ENCODE data around the gene HIGD1A. TPM values are rescaled to one million over a fixed set of nuclear protein-coding genes. Genes with fewer than 3 reads are reported as not detected.
A peak's percentile ranks its signal among the peaks of the same experiment; 100 is the strongest.

HIGD1A gene
- total RNA-seq, 1 donor from 2014 or later = 377 TPM

GRCh38 chr3:42844412-42844713, 40.1 kb upstream of the HIGD1A start:
- H3K36me3 ChIP-seq = no peaks in the 10 kb centered on the region
- H3K9me3 ChIP-seq (replicated peaks) = no peaks in the 10 kb centered on the region
- H3K27ac ChIP-seq (replicated peaks) = no peak overlapping the region
- H3K4me3 ChIP-seq = no peak overlapping the region
- H3K4me1 ChIP-seq = peaks cover 38% of the 10 kb centered on the region
- no peak for TF ChIP-seq CTCF (IDR thresholded peaks at IDR 0.05; ENCODE audit: borderline replicate concordance)
- no peaks in the 10 kb centered on the region for H3K27me3 ChIP-seq (ENCODE audit: low read depth)
- no peak for DNase-seq
- intact Hi-C loops (cut with micrococcal nuclease) = no loop called here

GRCh38 chr3:42843713-42844411, 39.6 kb upstream of the HIGD1A start:
- DNase-seq = no peak
- Histone ChIP-seq H3K4me1 (peaks cover 38% of the 10 kb centered on the region), H3K36me3 (no peaks in the 10 kb centered on the region), H3K27me3 (ENCODE audit: low read depth) (no peaks in the 10 kb centered on the region), H3K27ac (replicated peaks) (peak overlapping the region; percentile 37), H3K9me3 (replicated peaks) (no peaks in the 10 kb centered on the region), H3K4me3 (no peak overlapping the region)
- TF ChIP-seq CTCF (IDR thresholded peaks at IDR 0.05; ENCODE audit: borderline replicate concordance) = no peak
- intact Hi-C loops (cut with micrococcal nuclease) = no loop called here

GRCh38 chr3:42841332-42841731, 37.0 kb upstream of the HIGD1A start:
- Histone ChIP-seq H3K27me3 (ENCODE audit: low read depth) (no peaks in the 10 kb centered on the region), H3K9me3 (replicated peaks) (no peaks in the 10 kb centered on the region), H3K4me3 (no peak overlapping the region), H3K4me1 (peaks cover 24% of the 10 kb centered on the region), H3K36me3 (no peaks in the 10 kb centered on the region), H3K27ac (replicated peaks) (no peak overlapping the region)
- intact Hi-C loops (cut with micrococcal nuclease) = no loop called here
- TF ChIP-seq CTCF (IDR thresholded peaks at IDR 0.05; ENCODE audit: borderline replicate concordance) = no peak
- DNase-seq = no peak

- H3K27ac ChIP-seq (replicated peaks) = no peak overlapping the region
- no peaks in the 10 kb centered on the region for H3K36me3 ChIP-seq
- no peaks in the 10 kb centered on the region for H3K9me3 ChIP-seq (replicated peaks)
- H3K4me3 ChIP-seq = peak overlapping the region; percentile 18
- no peaks in the 10 kb centered on the region for H3K27me3 ChIP-seq (ENCODE audit: low read depth)
- DNase-seq = no peak
- peak; percentile 85 for TF ChIP-seq CTCF (IDR thresholded peaks at IDR 0.05; ENCODE audit: borderline replicate concordance)
- H3K4me1 ChIP-seq = peaks cover 19% of the 10 kb centered on the region
- intact Hi-C loops (cut with micrococcal nuclease) = loop anchor here (10.0 kb wide), 1 partner anchor 55 kb away; no protein-coding TSS in a partner anchor
Observed at GRCh38 chr3:42839616-42840015, 35.3 kb upstream of the HIGD1A start.

- Histone ChIP-seq H3K4me3 (no peak overlapping the region), H3K36me3 (no peaks in the 10 kb centered on the region), H3K9me3 (replicated peaks) (no peaks in the 10 kb centered on the region), H3K27ac (replicated peaks) (no peak overlapping the region), H3K4me1 (peaks cover 11% of the 10 kb centered on the region), H3K27me3 (ENCODE audit: low read depth) (no peaks in the 10 kb centered on the region)
- DNase-seq = no peak
- intact Hi-C loops (cut with micrococcal nuclease) = loop anchor here (10.0 kb wide), 1 partner anchor 54 kb away; no protein-coding TSS in a partner anchor
- no peak for TF ChIP-seq CTCF (IDR thresholded peaks at IDR 0.05; ENCODE audit: borderline replicate concordance)
Observed at GRCh38 chr3:42838571-42838970, 34.3 kb upstream of the HIGD1A start.

Data from left ventricle myocardium inferior (tissue), 1 donor.